Measurements from ENCODE around the gene CHCHD4.

DNA sequence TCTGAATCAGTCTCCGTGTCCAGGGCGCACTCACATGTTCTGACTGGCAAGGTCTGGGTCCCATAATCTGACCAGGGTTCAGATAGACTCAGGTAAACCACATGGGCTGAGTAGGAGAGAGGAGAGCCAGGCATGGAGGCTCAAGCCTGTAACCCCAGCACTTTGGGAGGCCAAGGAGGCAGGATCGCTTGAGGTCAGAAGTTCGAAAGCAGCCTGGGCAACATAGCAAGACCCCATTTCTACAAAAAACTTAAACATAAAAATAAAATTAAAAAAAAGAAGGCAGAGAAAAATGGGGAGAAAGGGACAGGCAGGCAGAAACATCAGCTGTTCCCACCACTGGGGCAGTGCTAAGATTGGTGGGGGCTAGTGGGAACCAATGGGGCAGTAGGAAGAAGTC, 5.6 kb upstream of the CHCHD4 start:
- TF ChIP-seq, protein P1, sequence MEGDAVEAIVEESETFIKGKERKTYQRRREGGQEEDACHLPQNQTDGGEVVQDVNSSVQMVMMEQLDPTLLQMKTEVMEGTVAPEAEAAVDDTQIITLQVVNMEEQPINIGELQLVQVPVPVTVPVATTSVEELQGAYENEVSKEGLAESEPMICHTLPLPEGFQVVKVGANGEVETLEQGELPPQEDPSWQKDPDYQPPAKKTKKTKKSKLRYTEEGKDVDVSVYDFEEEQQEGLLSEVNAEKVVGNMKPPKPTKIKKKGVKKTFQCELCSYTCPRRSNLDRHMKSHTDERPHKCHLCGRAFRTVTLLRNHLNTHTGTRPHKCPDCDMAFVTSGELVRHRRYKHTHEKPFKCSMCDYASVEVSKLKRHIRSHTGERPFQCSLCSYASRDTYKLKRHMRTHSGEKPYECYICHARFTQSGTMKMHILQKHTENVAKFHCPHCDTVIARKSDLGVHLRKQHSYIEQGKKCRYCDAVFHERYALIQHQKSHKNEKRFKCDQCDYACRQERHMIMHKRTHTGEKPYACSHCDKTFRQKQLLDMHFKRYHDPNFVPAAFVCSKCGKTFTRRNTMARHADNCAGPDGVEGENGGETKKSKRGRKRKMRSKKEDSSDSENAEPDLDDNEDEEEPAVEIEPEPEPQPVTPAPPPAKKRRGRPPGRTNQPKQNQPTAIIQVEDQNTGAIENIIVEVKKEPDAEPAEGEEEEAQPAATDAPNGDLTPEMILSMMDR (optimal IDR thresholded peaks at IDR 0.05 in 1 of 3, IDR thresholded peaks at IDR 0.05 in 1 of 3, conservative IDR thresholded peaks at IDR 0.05 in 1 of 3; ENCODE audit: extremely low read depth in 1 of 3, insufficient read depth in 2 of 3, low read length in 3 of 3), result no peak
- no peak for TF ChIP-seq EZH2 (IDR thresholded peaks at IDR 0.05; ENCODE audit: low read length)

All from keratinocyte (primary cell).